Fibroblast of villous mesenchyme (primary cell): Measurements from ENCODE around the gene DMAP1. TPM values are rescaled to one million over a fixed set of nuclear protein-coding genes. Genes with fewer than 3 reads are reported as not detected.

ENCODE experiments used
- DNase-seq: peaks from one replicate; pipeline ENCODE4 v3.0.0-alpha.2; 2010; ENCODE audit warnings: low read depth
- H3K4me3 ChIP-seq: 2 replicates; pipeline ENCODE4 v1.5.1; 2011; ENCODE audit warnings: low read depth, mild to moderate bottlenecking, low read length
- CTCF ChIP-seq: IDR thresholded peaks from 2 replicates; pipeline ENCODE4 v1.5.1; 2012; ENCODE audit warnings: low read depth, mild to moderate bottlenecking, low read length; ENCODE audit not compliant: insufficient read depth
- total RNA-seq: library from RNA; depleted of rRNA; stranded (reverse); fragments of >200 nt; gene quantifications from 2 replicates; pipeline ENCODE4 v1.2.3, GENCODE V29; 2012

DMAP1 gene
- total RNA-seq, 1 donor = 14.7 TPM

DNA sequence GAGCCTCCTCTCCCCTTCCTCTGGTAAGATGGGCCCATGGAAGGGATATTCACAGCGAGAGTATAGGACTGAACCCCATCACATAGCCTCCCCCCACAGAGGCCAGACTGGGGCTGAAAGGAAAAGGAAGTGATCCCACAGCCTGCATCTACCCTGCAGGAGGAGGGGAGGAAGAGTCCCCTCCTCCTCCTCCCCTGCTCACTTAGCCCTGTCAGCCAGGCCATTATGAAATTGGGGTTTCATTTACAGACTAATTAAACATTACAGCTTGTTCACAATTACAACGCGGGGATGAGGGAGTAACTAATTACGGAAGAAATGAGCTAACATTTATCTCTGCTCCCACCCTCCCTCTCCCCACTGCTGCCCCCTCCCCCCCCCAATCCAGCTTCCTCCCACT, 25.4 kb downstream of the DMAP1 start:
- DNase-seq = no peak
- H3K4me3 ChIP-seq = no peak overlapping the region
- no peak for TF ChIP-seq CTCF

DNA sequence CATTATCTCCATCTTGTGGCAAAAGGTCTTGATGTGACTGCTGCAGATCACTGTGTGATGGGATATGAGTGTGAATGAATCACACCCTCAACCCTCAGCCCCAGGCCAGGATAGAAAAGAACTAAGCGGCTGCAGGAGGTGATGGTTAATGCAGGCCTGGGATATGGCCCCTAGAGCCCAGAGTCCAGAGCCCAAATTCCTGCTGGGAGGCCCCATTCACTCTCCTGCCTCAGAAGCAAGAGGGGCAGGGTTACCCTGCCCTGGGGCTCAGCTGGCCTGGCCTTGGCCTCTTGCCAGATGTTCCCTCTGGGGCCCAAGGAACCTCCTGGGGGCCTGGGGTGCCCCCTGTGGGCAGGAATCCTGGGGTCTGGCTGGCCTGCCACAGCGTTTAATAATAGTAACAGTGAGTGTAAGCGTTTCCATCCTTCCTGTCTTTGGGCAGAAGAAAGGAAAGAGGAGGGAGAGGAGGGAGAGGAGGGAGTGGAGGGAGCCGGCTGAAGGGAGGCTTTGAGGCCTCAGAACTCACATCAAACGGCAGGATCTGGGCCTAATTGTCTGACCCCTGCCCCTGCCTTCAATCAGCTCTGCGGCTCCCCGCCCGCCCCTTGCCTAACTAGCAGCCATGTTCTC, 26.2 kb downstream of the DMAP1 start:
- DNase-seq = peak; percentile 42

DNA sequence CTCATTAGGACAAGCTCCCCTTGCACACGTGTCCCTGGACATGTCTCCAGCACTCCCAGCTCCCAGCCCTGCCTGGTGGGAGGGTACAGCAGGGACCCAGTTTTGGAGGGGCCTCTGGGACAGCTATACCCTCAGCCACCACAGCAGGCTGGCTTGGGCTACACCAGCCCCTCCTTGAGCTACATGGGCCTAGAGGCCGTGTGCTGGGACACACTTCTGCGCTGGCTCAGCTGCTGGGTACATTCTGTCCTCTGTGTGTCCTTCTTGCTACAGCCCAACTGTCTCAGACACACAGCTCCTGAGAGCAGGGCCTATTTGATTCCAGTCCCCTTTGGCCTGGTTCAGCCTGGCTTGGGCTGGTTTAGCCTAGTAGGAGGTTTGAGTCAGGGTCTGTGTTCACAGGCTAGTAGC, 26.7 kb downstream of the DMAP1 start:
- no peak for TF ChIP-seq CTCF
- DNase-seq = peak; percentile 25
- H3K4me3 ChIP-seq = no peak overlapping the region

More for the DNA sequence above, 26.2 kb downstream of the DMAP1 start:
- peak; percentile 47 for TF ChIP-seq CTCF
- no peak overlapping the region for H3K4me3 ChIP-seq

DNA sequence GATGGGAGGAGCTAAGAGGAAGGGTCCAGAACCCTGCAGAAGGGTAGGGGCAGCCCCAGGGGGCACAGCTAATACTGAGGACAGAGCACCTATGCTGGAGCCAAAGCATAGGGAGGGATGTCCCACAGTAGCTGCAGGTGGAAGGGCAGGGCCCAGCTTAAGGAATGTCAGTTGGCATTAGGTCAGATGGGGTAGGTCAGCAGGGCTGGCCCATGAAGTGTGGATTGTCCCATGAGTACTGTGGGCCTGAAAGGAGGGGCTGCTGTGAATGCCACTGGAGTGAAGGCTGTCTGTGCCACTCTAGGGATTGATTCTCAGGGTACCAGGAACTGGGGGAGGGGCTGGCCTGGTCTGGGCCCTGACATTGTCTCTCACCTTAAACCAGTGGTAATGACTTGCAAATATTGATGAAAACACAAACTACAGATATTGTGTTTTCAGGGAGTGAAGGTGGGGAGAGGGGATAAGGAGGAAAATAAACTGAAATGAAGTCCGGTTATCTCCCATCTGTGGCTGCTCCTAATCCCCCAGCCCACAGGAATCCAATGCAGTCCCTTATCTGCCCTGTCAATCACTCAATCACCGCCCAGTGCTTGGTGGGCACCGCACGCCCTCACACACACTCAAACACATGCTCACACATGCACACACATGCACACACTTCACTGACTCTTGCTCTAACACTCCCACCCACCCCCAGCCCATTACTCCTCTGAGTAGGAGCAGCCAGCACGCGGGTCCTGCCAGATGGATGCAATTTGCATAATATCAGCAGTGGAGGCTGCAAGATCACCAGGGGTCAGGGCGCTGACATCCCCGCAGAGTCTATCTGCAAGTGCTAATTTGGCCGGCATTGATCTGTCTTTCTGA, 27.8 kb downstream of the DMAP1 start:
- no peak for DNase-seq
- no peak for TF ChIP-seq CTCF
- H3K4me3 ChIP-seq = no peak overlapping the region

DNA sequence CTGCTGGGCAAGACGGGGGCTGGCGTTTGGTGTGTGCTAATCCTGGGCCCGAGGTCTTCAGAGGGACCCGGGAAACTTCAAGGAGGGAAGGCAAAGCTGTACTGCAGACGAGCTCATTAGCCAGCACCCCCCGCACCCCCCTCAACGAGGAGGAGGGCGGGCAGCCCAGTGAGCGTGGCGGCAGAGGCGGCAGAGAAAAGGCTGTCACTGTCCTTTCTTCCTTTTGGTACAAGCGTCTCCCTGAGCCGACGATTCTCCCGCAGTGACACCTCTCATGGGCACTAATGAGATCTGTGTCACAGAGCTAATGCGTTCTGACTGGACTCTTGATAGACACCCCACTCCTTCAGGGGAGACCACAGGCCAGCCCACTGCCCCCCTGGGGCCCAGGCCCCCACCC, 29.5 kb downstream of the DMAP1 start:
- TF ChIP-seq CTCF = no peak
- no peak overlapping the region for H3K4me3 ChIP-seq
- DNase-seq = no peak

- no peak overlapping the region for H3K4me3 ChIP-seq
- DNase-seq = no peak
- TF ChIP-seq CTCF = no peak
Measured at GRCh38 chr1:44243782-44244495, 30.7 kb downstream of the DMAP1 start.
